SK-N-MC (cell line): Measurements from ENCODE around the gene RABAC1.

ENCODE experiments used
- DNase-seq: peaks from one replicate; pipeline ENCODE4 v3.0.0-alpha.2; 2011; ENCODE audit warnings: low read depth, low spot score
- H3K27ac ChIP-seq: fragments of 200-600 bp; sonication (generic); 2 replicates; pipeline ENCODE4 v1.5.1; 2016; ENCODE audit warnings: mixed run types
- H3K36me3 ChIP-seq: fragments of 200-600 bp; sonication (generic); 2 replicates; pipeline ENCODE4 v1.6.1; 2017; ENCODE audit warnings: antibody characterized with exemption, low read length, mixed read lengths; ENCODE audit not compliant: insufficient read depth
- H3K4me3 ChIP-seq: fragments of 200-600 bp; sonication (generic); 2 replicates; pipeline ENCODE4 v1.5.1; 2016
- H3K9ac ChIP-seq: fragments of 200-600 bp; sonication (generic); 2 replicates; pipeline ENCODE4 v1.8.0; 2017; ENCODE audit warnings: mixed run types, mixed read lengths; ENCODE audit not compliant: insufficient read length
- H3K9me3 ChIP-seq: fragments of 200-600 bp; sonication (generic); 2 replicates; pipeline ENCODE4 v1.6.1; 2017; ENCODE audit warnings: low read depth, mild to moderate bottlenecking, antibody characterized with exemption, low read length, moderate library complexity, mixed read lengths
- EZH2 ChIP-seq: fragments of 200-600 bp; sonication (generic); IDR thresholded peaks from one replicate; pipeline ENCODE4 v1.6.1; 2017; ENCODE audit warnings: antibody characterized with exemption
- FOXP2 ChIP-seq: optimal IDR thresholded peaks from 2 replicates; pipeline ENCODE3; 2011; ENCODE audit warnings: mild to moderate bottlenecking, moderate library complexity; ENCODE audit not compliant: insufficient read depth; ENCODE audit errors: extremely low read length, control extremely low read depth
- POLR2AphosphoS5 ChIP-seq: IDR thresholded peaks from 2 replicates; pipeline ENCODE4 v1.6.1; 2012; ENCODE audit warnings: mild to moderate bottlenecking, low read depth, low read length, borderline replicate concordance

Gene RABAC1

GRCh38 chr19:41912899-41913537 lies 46.1 kb downstream of the RABAC1 start:
- no peaks in the 10 kb centered on the region for H3K36me3 ChIP-seq
- H3K9me3 ChIP-seq: no peaks in the 10 kb centered on the region
- no peak overlapping the region for H3K4me3 ChIP-seq
- DNase-seq: no peak
- no peak overlapping the region for H3K9ac ChIP-seq
- H3K27ac ChIP-seq: no peak overlapping the region
- TF ChIP-seq FOXP2 (no peak), EZH2 (no peak), POLR2AphosphoS5 (no peak)

GRCh38 chr19:41911889-41912731 lies 47.0 kb downstream of the RABAC1 start:
- H3K4me3 ChIP-seq: no peak overlapping the region
- H3K9ac ChIP-seq: no peak overlapping the region
- H3K27ac ChIP-seq: no peak overlapping the region
- H3K36me3 ChIP-seq: no peaks in the 10 kb centered on the region
- no peaks in the 10 kb centered on the region for H3K9me3 ChIP-seq
- DNase-seq: no peak
- TF ChIP-seq POLR2AphosphoS5 (no peak), EZH2 (no peak), FOXP2 (no peak)

- peaks cover 4% of the 10 kb centered on the region; the same call in 1 of the 2 replicates for H3K36me3 ChIP-seq
- no peak overlapping the region for H3K9ac ChIP-seq
- H3K9me3 ChIP-seq: no peaks in the 10 kb centered on the region
- no peak for DNase-seq
- no peak for TF ChIP-seq POLR2AphosphoS5
- no peak for TF ChIP-seq EZH2
- no peak for TF ChIP-seq FOXP2
- no peak overlapping the region for H3K4me3 ChIP-seq
- H3K27ac ChIP-seq: no peak overlapping the region
Observed at GRCh38 chr19:41910992-41911888, 47.9 kb downstream of the RABAC1 start.

GRCh38 chr19:41910240-41910991 lies 48.7 kb downstream of the RABAC1 start:
- peaks cover 6% of the 10 kb centered on the region; the same call in 1 of the 2 replicates for H3K36me3 ChIP-seq
- no peak for DNase-seq
- no peak overlapping the region for H3K27ac ChIP-seq
- no peak overlapping the region for H3K4me3 ChIP-seq
- H3K9ac ChIP-seq: no peak overlapping the region
- TF ChIP-seq POLR2AphosphoS5: no peak; the same call in 1 of the 2 replicates
- H3K9me3 ChIP-seq: no peaks in the 10 kb centered on the region

- H3K9ac ChIP-seq: no peak overlapping the region
Observed at GRCh38 chr19:41909706-41910105, 49.4 kb downstream of the RABAC1 start.

GRCh38 chr19:41908724-41909464 lies 50.2 kb downstream of the RABAC1 start:
- no peak overlapping the region for H3K9ac ChIP-seq
- H3K4me3 ChIP-seq: no peak overlapping the region
- no peak for TF ChIP-seq POLR2AphosphoS5
- no peak for TF ChIP-seq FOXP2
- no peak for TF ChIP-seq EZH2
- H3K9me3 ChIP-seq: no peaks in the 10 kb centered on the region
- peaks cover 21% of the 10 kb centered on the region; the same call in 1 of the 2 replicates for H3K36me3 ChIP-seq
- no peak overlapping the region for H3K27ac ChIP-seq
- no peak for DNase-seq

More at GRCh38 chr19:41909706-41910105, 49.4 kb downstream of the RABAC1 start:
- Histone ChIP-seq H3K9me3 (no peaks in the 10 kb centered on the region), H3K4me3 (no peak overlapping the region), H3K27ac (no peak overlapping the region), H3K36me3 (peaks cover 13% of the 10 kb centered on the region; the same call in 1 of the 2 replicates)
- DNase-seq: no peak
- no peak for TF ChIP-seq EZH2
- TF ChIP-seq FOXP2: no peak
- TF ChIP-seq POLR2AphosphoS5: no peak

- Histone ChIP-seq H3K9ac (no peak overlapping the region), H3K36me3 (peaks cover 29% of the 10 kb centered on the region; the same call in 1 of the 2 replicates), H3K27ac (no peak overlapping the region), H3K9me3 (no peaks in the 10 kb centered on the region), H3K4me3 (no peak overlapping the region)
- TF ChIP-seq EZH2 (no peak), POLR2AphosphoS5 (no peak), FOXP2 (no peak)
- no peak for DNase-seq
Observed at GRCh38 chr19:41907994-41908615, 51.0 kb downstream of the RABAC1 start.
